HG02852 (cell line): Measurements from ENCODE around the gene ADAP1.

Source experiments
- ATAC-seq: cut with Tn5 transposase; IDR thresholded peaks from one replicate; pipeline ENCODE4 v1.9.1; 2021; ENCODE audit warnings: mild to moderate bottlenecking, moderate library complexity; ENCODE audit not compliant: unreplicated experiment

ADAP1 gene

DNA sequence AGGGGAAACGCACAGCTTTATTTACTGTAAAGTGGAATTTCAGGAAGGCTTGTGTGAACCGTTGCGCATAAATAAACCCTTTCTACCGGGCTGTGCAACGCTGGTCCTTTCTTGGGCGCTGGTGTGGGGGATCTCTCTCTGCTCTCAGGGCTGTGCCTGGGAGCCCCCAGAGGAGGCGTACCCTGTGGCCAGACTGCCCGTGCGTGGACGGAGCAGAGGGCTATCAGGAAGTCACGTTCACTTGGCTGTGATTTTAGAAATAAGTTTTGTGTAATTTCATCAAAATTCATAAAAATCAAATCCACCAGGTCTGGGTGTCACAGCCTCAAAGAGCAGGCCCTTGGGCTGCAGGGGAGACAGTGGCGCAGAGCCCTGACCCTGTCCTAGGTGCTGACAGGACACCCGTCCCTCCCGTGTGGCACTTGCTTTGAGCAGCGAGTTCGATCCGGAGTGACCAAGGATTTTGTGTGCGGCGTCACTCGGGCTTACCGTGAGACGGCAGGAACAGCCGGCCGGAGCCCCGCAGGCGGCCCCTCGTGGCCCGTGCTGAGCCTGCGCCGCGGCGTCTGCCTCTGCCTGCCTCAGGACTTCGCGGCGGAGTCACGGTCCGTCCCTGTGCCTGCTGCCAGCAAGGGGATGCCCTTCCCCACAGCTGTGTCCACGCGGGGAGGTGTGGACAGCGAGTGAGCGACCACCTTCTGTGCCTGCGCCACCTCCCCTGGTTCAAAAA lies 58.0 kb downstream of the ADAP1 start:
- no peak for ATAC-seq

DNA sequence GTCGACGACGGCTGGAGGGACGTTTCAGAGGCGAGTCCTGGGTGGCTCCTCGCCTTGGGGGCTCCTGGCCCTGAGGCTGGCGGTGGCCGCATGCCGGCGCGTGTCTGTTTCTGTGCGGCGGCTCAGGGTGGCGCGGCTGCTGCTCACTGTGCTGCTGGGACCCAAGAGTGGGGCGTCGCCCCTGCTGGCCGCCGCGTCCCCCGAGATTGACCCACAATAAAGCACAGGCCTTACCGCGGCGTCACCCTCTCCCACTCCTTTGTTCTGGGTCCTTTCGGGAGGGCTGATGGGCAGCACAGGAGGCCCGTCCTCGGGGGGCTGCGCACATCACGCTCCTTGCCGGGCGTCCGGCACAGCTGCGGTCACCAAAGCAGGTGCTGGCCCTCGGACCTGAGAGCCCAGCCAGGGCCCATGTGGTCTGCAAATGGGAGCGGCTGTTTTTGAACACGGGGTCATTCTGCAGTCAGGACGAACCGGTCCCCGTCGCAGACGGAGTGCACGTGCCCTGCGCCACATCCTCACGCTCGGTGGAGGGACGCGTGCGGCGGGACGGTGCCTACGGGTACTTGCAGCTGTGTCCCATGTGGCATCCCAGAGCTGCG lies 58.9 kb downstream of the ADAP1 start:
- no peak for ATAC-seq

DNA sequence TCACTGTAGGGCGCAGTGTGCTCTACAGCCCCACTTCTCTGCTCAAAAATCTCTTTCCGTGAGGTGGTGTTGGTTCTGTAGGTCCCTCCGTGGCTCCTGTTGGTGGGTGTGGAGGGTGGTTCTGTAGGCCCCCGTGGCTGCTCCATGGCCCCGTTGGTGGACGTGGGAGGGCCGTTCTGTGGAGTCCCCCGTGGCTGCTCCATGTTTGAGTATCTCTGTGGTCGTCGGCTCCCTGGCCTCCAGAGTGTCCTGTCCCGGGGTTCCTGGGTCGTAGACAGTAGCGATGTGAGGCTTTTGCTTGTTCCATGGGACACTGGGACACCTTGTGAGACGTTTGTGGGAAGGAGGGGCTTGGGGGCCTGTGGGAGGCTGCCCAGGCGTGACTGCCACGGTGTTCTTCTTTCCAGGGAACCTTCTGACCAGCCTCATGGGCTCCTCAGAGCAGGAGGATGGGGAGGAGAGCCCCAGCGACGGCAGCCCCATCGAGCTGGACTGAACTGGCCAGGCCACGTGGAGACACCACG lies 59.5 kb downstream of the ADAP1 start:
- no peak for ATAC-seq

DNA sequence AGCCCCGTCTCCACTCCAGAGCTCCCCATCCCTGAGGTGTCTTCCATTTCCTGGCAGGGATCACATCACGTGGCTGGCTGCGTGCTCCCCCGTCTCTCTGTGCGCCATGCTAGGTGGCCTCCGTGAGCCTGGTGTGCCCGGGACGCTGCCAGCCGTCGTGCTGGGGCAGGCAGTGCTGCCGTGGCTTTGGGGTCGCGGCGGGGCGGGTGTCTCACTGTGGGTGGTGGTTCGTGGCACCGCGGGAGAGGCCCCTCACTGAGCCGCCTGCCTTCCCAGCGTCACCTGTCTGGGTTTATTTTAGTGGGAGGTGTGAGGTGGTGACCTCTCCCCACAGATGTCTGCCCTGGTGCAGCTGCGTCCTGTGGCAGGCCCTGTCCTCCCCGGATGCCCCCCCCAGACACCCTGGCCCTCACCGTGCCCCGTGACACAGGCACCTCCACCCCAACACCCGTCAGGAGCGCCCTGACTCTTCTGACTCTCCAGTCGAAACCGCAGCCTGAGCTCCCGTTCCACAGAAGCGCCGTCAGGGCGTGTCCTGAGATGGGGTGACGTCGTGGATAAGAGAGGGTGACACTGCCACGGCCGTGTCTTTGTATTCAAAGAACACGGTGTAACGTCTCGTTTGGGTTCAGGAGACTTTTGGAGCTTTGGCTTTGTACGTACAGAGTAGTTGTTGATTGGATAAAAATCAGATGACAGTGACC lies 60.2 kb downstream of the ADAP1 start:
- no peak for ATAC-seq

DNA sequence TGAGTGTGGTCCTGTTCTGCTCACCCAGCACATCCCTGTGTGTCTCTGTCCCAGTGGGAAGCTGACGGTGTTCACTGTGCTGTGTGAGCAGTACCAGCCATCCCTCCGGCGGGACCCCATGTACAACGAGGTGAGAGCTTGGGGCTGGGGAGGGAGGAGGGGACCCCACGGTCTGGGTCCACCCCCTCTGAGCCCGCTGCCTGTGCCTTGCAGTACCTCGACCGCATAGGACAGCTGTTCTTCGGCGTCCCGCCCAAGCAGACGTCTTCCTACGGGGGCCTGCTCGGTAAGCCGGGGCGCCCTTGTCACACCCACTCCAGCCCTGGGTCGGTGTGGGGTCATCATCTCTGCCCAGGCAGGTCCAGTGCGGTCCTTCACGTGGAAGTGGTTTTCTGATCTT lies 60.8 kb downstream of the ADAP1 start:
- ATAC-seq = no peak

DNA sequence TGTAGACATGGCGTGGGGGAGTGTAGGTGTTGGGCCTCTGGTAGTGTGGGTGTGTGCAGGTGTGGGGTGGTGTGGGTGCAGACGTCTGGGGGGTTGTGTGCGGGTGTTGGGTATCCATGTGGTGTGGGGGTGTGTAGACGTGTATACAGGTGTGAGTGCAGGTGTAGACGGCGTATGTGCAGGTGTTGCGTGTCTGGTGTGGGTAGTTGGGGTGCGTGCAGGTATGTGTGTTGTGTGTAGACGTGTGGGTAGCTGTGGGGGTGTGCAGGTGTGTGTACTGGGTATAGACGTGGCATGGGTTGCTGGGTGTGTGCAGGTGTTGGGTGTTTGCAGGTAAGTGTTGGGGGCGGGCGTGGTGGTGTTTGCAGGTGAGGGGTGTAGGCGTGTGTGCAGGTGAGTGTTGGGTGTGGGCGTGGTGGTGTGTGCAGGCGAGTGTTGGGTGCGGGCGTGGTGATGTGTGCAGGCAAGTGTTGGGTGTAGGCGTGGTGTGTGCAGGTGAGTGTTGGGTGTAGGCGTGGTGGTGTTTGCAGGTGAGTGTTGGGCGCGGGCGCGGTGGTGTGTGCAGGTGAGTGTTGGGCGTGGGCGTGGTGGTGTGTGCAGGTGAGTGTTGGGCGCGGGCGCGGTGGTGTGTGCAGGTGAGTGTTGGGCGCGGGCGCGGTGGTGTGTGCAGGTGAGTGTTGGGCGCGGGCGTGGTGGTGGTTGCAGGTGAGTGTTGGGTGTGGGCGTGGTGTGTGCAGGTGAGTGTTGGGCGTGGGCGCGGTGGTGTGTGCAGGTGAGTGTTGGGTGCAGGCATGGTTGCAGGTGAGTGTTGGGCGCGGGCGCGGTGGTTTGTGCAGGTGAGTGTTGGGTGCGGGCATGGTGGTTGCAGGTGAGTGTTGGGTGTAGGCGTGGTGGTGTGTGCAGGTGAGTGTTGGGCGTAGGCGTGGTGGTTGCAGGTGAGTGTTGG lies 61.6 kb downstream of the ADAP1 start:
- no peak for ATAC-seq

DNA sequence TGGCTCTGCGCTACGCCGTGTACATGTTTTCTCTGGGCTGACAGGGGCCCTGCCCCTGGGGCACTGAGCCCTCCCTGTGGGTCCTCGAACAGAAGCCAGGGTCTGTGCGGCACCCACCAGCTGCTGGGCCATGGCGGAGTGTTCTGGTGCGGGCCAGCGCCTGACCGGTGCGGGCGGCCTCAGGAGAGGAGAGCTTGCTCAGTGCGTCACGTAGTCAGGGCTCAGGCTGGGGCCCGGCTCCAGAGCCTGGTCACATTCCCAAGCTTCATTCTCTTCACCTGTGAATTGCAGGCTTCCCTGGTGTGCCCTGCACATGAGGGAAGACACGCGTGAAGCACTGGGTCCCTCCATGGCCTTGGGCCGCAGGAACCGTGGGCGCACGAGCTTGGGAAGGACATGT lies 62.7 kb downstream of the ADAP1 start:
- no peak for ATAC-seq

DNA sequence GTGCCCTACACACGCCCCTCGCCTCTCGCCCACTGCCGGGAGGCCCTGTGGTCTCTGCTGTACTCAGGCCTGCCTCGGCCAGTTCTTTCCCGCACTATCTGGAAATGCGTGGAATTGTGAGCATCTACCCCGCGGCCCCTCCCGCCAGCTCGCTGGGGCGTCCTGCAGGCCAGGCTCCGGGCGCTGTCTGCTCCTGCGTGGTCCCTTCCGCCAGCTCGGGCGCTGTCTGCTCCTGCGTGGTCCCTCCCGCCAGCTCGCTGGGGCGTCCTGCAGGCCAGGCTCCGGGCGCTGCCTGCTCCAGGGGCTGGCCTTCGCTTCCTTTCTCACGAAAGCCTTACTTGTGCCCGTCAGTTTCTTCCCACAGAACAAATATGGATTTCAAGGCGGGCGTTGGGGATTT lies 63.2 kb downstream of the ADAP1 start:
- ATAC-seq = no peak

DNA sequence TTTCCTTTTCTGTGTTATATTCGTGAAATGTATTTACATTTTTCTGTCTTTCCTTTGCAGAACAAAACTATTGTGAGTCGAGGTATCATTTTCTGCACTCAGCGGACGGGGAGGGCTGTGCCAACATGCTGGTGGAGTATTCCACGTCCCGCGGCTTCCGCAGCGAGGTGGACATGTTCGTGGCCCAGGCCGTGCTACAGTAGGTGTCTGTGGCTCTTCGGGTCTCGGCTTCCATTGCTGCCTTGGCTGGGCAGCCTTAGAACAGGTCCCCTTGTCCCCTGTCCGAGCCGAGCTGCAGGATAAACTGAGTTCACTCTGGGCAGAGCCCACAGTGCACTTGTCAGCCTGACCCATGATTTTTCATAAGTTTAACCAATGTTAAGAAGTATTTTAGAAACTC lies 63.6 kb downstream of the ADAP1 start:
- no peak for ATAC-seq

DNA sequence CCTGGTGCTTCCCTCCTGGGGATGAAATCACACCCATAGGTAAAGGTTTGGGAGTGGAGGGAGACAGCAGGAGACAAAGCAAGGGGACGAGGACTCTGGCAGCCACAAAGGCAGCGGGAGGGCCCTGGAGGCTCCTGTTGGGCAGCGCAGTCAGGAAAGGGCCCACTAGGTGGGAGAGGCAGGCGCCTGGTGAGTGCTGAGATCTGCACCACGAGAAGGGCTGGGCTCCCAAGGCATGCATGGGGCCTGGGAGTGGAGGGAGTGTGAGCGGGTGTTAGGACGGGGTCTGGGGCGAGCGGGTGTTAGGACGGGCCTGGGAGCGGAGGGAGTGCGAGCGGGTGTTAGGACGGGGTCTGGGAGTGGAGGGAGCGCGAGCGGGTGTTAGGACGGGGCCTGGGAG lies 65.1 kb downstream of the ADAP1 start:
- ATAC-seq = no peak

DNA sequence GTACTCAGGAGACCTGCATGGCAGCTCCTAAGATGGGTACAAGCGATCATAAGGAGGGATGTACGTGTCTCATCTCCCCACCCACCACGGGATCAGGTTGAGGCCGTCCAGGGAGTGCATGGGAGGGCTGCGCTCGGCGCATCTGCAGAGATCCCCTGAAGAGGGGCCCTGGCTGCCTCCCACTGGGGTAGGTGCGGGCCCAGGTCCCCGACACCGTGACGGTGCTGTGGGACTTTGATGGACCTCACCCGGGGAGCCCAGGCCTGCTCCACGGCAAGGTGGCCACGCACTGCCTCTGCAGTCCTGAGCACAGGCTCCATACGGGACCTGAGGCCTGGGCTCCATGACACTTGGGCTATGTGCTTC lies 65.5 kb downstream of the ADAP1 start:
- no peak for ATAC-seq

DNA sequence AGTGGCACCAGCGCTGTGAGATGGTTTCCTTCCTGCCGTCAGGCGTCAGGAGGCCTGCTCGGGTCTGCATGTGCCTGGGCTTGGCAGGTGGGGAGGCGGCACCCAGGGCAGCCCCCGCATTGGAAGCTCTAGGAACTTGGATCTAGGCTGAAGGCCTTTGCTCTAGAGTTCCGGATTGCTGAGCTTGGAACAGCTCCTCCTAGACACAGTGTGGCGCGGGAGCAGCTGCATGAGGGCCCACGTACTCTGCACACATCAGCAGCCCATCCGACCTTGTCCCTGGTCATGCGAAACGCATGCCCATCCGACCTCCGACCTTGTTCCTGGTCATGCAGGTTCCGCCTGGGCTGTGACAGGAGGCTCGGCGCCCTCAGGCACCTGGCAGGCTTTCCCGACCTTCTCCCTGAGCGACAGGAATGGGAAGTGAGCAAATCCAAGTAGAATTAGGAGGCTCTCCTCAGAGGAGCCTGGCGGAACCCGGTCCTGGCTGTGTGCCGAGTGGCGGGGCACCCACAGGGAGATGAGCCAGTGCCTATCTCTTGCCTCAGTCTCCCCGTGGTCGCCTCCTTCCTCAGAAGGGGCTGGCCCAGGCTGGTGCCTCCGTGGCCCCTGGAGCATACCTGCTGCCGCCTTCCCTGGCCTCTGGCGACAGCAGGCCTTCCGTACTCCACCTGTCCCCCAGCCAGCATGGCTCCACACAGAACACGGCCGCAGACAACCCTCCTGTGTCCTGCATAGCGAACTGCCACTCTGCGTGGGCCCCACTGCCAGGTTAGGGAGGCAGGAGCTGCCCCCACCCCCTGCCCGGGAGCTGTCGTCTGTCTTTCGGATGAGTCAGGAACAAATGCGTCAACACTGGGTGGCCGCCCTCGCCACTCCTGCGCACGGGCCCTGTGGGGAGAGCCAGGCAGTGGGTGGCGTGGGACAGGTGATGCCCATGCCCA lies 66.1 kb downstream of the ADAP1 start:
- ATAC-seq = no peak

DNA sequence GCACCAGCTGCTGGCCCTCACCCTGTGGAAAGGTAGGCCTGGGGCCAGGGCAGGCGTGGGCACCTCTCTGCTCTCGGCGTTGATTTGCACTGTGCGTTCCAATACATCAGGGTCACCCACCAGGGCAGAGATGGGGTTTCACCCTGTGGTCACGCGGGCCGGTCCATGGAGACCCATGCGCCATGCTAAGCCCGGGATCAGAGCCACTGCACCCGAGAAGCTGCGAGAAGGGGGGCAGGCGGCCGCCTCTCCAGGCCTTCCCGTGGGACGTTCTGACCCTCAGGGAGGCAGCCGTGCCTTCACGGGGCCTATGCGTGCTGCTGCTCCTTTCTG lies 67.0 kb downstream of the ADAP1 start:
- ATAC-seq = no peak

DNA sequence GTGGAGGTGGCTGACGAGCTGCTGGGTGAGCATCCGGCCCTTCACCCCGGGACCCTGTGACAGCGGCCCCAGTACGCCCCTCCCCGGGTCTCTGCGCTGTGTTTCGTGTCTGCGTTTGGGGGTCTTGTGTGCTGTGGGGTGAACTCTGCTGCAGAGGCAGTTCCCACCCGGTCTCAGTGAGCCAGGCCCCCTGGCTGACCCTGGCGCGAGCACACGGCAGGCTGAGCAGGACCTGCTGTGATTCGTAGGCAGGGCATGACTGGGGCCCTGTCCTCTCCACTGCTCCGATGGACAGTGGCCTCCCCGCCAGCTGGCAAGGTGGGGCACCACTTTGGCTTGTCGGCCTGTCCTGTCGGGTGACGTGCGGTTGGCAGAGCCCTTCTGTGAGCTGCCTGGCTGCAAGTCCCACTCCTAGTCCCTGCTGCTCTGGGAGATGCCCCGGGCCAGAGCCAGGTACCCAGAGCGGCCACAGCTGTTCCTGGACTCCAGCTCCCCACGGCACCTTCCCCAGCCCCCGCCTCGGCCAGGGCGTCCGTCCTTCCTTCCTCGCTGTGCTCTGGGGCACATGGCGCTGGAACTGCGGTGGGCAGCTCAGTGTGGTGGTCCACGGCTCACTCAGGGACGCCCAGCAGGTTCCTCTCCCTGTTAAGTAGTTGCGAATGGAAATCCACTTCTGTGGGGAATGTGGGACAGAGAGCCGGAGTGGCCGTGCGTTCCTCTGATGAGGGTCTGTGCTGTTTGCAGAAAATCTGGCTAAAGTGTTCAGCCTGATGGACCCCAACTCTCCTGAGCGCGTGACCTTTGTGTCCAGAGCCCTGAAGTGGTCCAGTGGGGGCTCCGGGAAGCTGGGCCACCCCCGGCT lies 67.6 kb downstream of the ADAP1 start:
- ATAC-seq = no peak

DNA sequence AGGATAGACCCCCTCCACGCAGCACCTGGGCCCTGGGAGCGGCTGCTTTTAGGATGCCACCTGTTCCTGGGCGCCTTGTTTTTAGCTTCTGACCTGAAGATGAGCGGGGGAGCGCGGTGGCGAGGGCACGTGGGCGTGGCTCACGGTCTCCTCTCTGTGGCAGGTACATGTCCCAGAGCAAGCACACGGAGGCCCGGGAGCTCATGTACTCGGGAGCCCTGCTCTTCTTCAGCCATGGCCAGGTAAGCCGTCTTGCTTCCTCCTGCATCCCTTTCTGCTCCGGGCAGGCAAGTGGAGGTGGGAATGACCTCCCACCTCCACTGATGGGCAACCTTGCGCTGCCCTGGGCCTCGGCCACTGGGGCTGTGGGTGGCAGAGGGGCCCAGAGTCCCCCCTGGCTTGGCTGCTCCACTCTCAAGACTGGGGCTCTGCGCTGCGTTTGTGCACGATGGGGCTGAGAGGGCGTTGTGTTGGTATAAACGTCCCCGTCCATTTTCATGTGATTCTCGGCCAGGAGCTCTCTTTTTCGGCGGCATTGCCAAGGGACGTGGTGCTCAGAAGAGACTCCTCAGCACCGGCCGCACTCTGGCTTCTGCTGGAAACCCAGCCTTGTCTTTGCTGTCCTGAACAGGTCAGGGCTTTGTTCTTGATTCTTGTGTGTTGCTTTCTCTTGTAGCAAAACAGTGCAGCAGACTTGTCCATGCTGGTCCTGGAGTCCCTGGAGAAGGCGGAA lies 68.4 kb downstream of the ADAP1 start:
- ATAC-seq = no peak

DNA sequence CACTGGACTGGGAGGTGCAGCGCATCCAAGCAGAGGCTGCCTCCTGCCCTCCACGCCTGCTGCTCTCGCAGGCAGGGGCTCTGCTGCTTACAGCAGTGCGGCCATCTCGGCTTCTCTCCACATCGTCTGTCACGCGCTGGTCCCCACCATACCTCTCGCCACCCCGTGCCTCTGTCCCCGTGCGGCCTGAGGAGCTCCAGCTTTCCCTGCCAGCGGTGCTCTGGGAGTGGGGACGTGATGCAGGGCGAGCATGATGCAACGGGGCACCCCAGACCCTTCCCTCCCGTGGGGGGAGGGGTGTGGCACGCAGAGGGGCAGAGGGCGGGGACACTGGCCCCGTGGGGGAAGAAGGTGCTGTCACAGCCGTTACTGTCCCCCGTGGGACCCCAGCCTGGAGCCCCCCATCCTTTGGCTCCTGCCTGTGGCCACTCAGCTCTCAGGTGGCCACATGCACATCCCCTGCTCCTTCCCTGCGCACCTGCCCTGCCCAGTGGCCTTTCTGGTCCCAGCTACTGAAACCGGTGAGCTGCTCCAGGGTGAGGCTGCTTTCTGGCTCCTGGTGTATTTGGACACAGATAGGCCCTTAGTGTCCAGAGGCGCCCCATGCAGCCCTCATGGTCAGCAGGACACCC lies 69.1 kb downstream of the ADAP1 start:
- ATAC-seq = no peak

DNA sequence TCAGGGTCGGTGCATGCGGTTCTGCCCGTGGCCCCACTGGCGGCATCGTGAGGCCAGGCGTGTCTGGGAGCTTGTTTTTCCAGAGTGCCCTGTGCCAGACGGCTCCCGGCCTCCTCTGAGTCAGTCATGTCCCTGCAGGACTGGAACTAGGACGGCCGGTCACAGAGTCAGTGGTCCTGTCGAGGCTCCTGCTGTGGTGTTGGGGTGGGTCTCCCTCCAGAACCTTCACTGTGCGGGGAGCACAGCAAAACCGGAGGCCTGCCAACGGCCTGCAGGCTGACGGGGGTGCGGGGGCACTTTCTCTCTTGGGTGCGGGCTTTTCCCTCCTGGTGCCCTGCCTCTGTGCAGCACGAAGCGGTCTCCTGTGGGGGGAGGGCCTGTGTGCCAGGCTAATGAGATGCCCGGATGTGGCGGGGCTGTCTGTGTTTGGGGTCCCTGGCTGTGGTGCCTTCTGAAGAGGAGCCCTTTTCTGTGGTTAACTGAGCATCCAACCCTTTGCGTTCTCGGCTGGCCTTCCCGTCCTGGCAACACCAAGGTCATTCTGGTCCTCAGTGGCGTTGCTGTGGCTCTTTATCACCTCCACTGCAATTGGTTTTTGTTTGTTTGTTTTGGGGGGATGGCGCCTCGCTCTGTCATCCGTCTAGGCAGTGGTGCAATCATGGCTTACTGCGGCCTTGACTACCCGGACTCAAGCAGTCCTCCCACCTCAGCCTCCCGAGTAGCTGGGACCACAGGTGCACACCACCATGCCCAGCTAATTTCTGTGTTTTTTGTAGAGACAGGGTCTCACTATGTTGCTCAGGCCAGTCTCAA lies 70.1 kb downstream of the ADAP1 start:
- no peak for ATAC-seq
